GM13977 (cell line): ENCODE results near the gene RAB3A.

ENCODE experiments used
- DNase-seq: peaks from one replicate; pipeline ENCODE4 v3.0.0; 2012; ENCODE audit warnings: low spot score
- in situ Hi-C: fragments of 300-500 bp; cut with MboI; formaldehyde crosslinking; loops from one replicate; pipeline ENCODE4 v1.12.0; 2022; ENCODE audit warnings: low sequenced_read_pairs, low pct_unique_long_range_greater_than_20kb, mixed read lengths, inconsistent platforms; ENCODE audit not compliant: unreplicated experiment
- TF ChIP-seq, protein P1 (sequence below): IDR thresholded peaks from 2 replicates; pipeline ENCODE4 v1.5.1; 2012; ENCODE audit warnings: mild to moderate bottlenecking, control low read depth; ENCODE audit not compliant: insufficient read depth; ENCODE audit errors: extremely low read depth, missing control alignments

RAB3A gene

DNA sequence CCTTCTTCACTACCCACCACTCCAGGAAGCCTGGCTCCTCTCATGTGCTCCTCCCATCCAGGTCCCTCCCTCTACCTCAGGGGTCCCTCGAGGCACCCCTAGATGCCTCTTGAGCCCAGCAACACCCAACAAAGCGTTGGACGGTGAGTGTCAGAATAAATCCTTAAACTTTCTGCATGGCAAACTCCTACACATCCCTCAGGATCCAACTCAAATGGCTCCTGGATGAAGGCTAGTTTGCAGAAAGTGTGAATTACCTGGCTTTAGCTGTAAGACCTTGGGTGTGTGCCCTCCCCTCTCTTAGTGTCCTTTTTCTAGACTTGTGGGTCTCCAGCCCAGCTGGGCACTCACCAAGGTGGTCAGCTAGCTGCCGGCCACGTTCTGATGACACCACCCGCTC lies 5.5 kb downstream of the RAB3A start:
- no peak for DNase-seq
- in situ Hi-C loops = no loop called here
- TF ChIP-seq, protein P1, sequence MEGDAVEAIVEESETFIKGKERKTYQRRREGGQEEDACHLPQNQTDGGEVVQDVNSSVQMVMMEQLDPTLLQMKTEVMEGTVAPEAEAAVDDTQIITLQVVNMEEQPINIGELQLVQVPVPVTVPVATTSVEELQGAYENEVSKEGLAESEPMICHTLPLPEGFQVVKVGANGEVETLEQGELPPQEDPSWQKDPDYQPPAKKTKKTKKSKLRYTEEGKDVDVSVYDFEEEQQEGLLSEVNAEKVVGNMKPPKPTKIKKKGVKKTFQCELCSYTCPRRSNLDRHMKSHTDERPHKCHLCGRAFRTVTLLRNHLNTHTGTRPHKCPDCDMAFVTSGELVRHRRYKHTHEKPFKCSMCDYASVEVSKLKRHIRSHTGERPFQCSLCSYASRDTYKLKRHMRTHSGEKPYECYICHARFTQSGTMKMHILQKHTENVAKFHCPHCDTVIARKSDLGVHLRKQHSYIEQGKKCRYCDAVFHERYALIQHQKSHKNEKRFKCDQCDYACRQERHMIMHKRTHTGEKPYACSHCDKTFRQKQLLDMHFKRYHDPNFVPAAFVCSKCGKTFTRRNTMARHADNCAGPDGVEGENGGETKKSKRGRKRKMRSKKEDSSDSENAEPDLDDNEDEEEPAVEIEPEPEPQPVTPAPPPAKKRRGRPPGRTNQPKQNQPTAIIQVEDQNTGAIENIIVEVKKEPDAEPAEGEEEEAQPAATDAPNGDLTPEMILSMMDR = no peak

DNA sequence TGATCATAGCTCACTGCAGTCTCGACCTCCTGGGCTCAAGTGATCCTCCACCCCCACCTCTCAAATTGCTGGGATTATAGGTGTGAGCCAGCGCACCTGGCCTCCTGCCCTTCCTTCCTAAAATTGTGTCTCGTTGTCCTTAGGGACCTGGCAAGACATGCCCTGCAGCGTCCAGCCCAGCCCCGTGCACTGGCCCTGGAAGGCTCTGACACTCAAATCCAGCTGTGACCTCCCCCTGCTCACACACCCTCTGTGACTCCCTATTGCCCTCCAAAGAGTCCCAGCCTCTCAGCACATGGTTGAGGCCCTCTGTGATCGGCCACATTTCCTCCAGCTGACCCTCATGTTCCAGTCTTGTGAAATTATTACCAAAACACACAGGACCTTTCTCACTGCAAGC lies 5.9 kb downstream of the RAB3A start:
- in situ Hi-C loops = no loop called here
- TF ChIP-seq, protein P1 = no peak
- no peak for DNase-seq

DNA sequence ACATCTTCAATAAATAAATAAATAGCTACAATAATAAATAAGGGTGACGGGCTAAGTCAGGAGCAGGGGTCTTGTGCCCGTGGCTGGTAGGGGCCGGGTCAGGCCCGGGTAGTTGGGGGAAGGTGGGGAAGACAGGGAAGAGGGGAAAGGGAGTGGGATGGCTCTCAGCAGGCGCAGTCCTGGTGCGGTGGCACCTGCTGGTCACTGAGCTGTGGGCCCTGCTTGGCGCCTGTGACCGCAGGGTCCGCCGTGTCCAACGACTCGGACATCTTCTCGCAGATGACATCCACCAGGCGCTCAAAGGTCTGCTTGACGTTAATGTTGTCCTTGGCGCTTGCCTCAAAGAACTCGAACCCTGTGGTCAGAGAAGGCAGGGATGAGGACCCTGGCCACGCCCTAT lies 6.5 kb downstream of the RAB3A start:
- TF ChIP-seq, protein P1 = no peak
- no peak for DNase-seq
- in situ Hi-C loops = no loop called here

DNA sequence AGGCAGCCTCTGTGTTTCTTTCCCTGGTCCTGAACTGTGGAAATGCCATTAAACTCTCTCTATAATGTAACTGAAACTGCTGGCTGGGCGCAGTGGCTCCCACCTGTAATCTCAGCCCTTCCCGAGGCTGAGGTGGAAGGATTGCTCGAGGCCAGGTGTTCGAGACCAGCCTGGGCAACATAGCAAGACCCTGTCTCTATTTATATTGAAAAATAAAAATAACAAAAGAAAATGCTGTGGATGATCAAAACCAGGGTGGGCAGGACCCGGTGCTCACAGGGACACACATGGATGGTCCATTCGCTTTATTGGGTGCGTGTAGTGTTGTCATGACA lies 7.4 kb downstream of the RAB3A start:
- no peak for DNase-seq
- TF ChIP-seq, protein P1 = no peak
- in situ Hi-C loops = no loop called here

DNA sequence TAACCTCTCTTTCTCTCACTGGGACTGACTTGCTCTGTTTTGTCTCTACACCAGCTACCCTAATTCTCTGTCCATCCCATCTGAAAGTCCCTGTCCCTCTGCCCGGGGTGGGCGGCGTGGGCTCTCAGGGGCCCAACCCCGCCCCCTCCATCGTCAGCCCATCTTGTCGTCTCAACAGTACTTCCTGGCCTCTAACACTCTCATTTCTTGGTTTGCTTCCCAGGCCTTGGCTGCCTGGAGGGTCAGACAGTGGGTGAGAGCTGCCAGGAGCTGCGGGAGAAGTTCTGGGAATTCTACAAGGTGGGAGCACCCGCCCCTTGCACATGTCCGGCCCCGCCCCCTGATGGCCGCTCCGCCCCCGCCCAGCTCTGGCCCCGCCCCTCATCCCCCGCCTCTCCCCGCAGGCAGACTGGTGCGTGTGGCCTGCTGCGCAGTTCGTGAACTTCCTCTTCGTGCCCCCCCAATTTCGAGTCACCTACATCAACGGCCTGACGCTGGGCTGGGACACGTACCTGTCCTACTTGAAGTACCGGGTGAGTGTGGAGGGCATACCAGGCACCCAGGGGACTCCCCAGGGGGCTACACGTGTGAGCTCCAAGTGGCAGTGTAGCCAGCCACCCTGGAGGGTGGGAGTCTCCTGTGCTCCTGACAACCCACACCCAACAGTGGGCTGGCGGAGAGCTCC lies 9.1 kb downstream of the RAB3A start:
- in situ Hi-C loops = no loop called here
- TF ChIP-seq, protein P1 = no peak
- DNase-seq = peak; percentile 56

DNA sequence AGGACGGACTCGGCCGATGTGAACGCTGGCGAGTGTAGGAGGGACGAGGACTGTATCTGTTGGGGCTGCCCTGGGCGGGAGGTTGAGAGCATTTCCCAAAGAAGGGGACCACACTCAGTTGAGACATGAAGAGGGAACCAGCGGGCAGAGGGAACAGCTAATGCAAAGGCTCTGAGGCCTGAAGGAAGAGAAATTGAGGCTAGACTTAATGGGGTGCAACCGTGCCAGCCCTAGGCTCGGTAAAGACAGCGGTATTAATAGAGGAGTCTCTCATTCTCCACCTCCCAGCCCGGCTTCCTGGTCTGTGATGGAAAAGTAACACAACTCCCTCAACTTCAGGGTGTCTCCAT lies 9.7 kb downstream of the RAB3A start:
- TF ChIP-seq, protein P1 = no peak
- in situ Hi-C loops = no loop called here
- DNase-seq = no peak
